Stomach (tissue), 9 donors: ENCODE results near the gene GFER. TPM values are rescaled to one million over a fixed set of nuclear protein-coding genes. Genes with fewer than 3 reads are reported as not detected.

Source experiments
- DNase-seq, 2 donors: peaks; one replicate each; pipeline versions ENCODE4 v3.0.0 to v3.0.0-alpha.2; 2013 to 2019
- H3K27ac ChIP-seq, 5 donors: fragments of 200-600 bp in 4 of 5; sonication (generic) in 4 of 5; one replicate each; pipeline ENCODE4 v1.5.1; 2013 to 2019; ENCODE audit warnings: mild to moderate bottlenecking in 1 of 5, moderate library complexity in 1 of 5
- H3K27me3 ChIP-seq, 3 donors: fragments of 200-600 bp; sonication (generic); one replicate each; pipeline ENCODE4 v1.5.1; 2017 to 2019; ENCODE audit warnings: mixed run types in 1 of 3
- H3K36me3 ChIP-seq, 4 donors: fragments of 200-600 bp; sonication (generic); 1 replicate in 3 of 4; 2 replicates in 1 of 4; pipeline ENCODE4 v1.5.1; 2016 to 2019
- H3K4me1 ChIP-seq, 4 donors: fragments of 200-600 bp; sonication (generic); one replicate each; pipeline ENCODE4 v1.5.1; 2016 to 2019
- H3K4me3 ChIP-seq, 4 donors: fragments of 200-600 bp; sonication (generic) in 3 of 4; one replicate each; pipeline ENCODE4 v1.5.1; 2016 to 2019; ENCODE audit warnings: mild to moderate bottlenecking in 1 of 4
- H3K9me3 ChIP-seq, 4 donors: fragments of 200-600 bp; sonication (generic); one replicate each; pipeline ENCODE4 v1.5.1; 2016 to 2019
- EP300 ChIP-seq: sonication (generic); formaldehyde crosslinking; IDR thresholded peaks from one replicate; pipeline ENCODE4 v1.6.1; 2017; ENCODE audit warnings: antibody characterized with exemption
- POLR2A ChIP-seq, 4 donors: fragments of 450-650 bp; IDR thresholded peaks; one replicate each; pipeline ENCODE4 v1.6.1; 2016; ENCODE audit warnings: antibody characterized with exemption in 4 of 4, control low read depth in 2 of 4, mild to moderate bottlenecking in 1 of 4, moderate library complexity in 1 of 4
- POLR2AphosphoS5 ChIP-seq, 3 donors: sonication (generic); formaldehyde crosslinking; IDR thresholded peaks; one replicate each; pipeline ENCODE4 v1.6.1; 2016; ENCODE audit warnings: antibody characterized with exemption in 3 of 3
- WGBS, 5 donors: extraction: QIAGEN DNeasy Blood & Tissue Kit in 3 of 5; methylation state at CpG; one replicate each; pipeline versions ENCODE4 v1.1.5 to v1.1.7; 2013 to 2018; 5-methylcytosine and 5-hydroxymethylcytosine counted together
- intact Hi-C: fragments of 100-400 bp; cut with DNase I; formaldehyde crosslinking; loops from one replicate; pipeline ENCODE4 v1.15.1; 2023; ENCODE audit warnings: low total_unique reads
- polyA plus RNA-seq, 3 donors: library from polyadenylated mRNA; stranded (reverse); fragments of 200-250 nt; gene quantifications; one replicate each; pipeline ENCODE4 v1.2.3, GENCODE V29; 2013
- total RNA-seq, 5 donors: library from RNA; depleted of rRNA; stranded (reverse); fragments of >200 nt; gene quantifications; one replicate each; pipeline versions ENCODE4 v1.1.0 to v1.2.3, GENCODE V29; 2014 to 2016
- TF ChIP-seq, protein P1 (sequence below), 7 experiments: fragments of 450-650 bp in 4 of 7; fragments of 200-600 bp in 3 of 7; sonication (generic) in 3 of 7; IDR thresholded peaks; one replicate each; pipeline ENCODE4 v1.5.1; 2016 to 2019; ENCODE audit warnings: antibody characterized with exemption in 7 of 7, control low read depth in 2 of 7, mild to moderate bottlenecking in 1 of 7
- donor health status: healthy with polysubstance abuse.
- donor health status: Bipolar disorder and iron deficiency.
- donor health status: healthy.

Gene GFER
- total and polyA plus RNA-seq, 8 donors, result 3.1 to 313 (median 33.6) TPM

DNA sequence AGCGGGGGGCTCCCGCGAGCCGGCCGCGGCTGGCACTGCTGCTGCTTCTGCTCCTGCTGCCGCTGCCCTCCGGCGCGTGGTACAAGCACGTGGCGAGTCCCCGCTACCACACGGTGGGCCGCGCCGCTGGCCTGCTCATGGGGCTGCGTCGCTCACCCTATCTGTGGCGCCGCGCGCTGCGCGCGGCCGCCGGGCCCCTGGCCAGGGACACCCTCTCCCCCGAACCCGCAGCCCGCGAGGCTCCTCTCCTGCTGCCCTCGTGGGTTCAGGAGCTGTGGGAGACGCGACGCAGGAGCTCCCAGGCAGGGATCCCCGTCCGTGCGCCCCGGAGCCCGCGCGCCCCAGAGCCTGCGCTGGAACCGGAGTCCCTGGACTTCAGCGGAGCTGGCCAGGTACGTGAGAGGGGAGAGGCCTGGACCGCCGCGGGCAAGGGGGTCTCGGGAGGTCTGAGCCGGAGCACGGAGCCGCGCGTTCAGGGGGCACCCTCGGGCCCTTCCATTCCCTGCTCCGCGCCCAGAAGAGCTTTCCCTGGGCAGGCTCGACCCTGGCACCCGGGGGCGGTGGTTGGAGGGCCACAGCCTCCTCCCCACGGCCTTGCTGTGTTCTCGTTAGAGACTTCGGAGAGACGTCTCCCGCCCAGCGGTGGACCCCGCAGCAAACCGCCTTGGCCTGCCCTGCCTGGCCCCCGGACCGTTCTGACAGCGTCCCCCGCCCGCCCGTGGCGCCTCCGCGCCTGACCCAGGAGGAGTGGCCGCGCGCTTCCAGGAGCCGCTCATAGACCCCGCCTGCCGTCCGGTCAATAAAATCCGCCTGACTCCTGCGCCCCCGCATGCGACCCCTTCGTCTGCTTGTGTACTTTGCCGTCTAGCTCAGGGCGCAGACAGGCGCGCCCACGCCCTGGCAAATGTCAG lies 36.2 kb downstream of the GFER start:
- TF ChIP-seq POLR2AphosphoS5 (IDR thresholded peaks at IDR 0.05), result no peak
- TF ChIP-seq EP300, result no peak
- no peak for TF ChIP-seq POLR2A (IDR thresholded peaks at IDR 0.05)
- TF ChIP-seq, protein P1, sequence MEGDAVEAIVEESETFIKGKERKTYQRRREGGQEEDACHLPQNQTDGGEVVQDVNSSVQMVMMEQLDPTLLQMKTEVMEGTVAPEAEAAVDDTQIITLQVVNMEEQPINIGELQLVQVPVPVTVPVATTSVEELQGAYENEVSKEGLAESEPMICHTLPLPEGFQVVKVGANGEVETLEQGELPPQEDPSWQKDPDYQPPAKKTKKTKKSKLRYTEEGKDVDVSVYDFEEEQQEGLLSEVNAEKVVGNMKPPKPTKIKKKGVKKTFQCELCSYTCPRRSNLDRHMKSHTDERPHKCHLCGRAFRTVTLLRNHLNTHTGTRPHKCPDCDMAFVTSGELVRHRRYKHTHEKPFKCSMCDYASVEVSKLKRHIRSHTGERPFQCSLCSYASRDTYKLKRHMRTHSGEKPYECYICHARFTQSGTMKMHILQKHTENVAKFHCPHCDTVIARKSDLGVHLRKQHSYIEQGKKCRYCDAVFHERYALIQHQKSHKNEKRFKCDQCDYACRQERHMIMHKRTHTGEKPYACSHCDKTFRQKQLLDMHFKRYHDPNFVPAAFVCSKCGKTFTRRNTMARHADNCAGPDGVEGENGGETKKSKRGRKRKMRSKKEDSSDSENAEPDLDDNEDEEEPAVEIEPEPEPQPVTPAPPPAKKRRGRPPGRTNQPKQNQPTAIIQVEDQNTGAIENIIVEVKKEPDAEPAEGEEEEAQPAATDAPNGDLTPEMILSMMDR (IDR thresholded peaks at IDR 0.05), result no peak
- peak in 1 of 2 donors; percentile 69 for DNase-seq
- Histone ChIP-seq H3K27ac (no peak overlapping the region), H3K9me3 (no peaks in the 10 kb centered on the region), H3K36me3 (no peaks in the 10 kb centered on the region), H3K4me1 (peaks cover 25 to 43% (median 39%) of the 10 kb centered on the region in 4 donors), H3K27me3 (peaks cover 20 to 54% (median 31%) of the 10 kb centered on the region in 3 donors), H3K4me3 (peak overlapping the region in 2 of 4 donors; percentile 22 to 37)
- intact Hi-C loops, result loop anchor here (5.0 to 10.0 kb wide), 2 partner anchors 65 to 132 kb away; no protein-coding TSS in a partner anchor
- WGBS, 5 donors, result 0 to 2% (median 1%) methylated on average over 9 to 96 of the region's 96 CpGs

DNA sequence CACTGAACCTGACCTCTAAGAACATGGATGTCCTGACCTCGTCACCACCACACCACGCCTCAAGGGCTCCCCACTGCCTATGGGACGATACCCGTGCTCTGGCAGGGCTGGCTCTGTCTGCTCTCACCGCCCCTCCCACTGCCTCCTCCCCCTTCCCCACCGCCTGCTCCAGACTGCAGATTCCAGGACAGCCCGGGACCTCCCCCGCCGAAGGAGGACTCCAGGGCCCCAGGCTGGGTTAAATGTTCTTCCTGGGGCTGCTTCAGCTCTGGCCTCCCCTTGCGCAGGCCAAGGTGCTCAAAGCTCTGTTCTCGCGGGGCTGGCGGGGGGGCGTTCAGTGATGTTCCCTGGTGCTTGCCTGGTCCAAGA lies 38.7 kb downstream of the GFER start:
- TF ChIP-seq EP300, result no peak
- TF ChIP-seq POLR2AphosphoS5 (IDR thresholded peaks at IDR 0.05), result no peak
- TF ChIP-seq, protein P1 (IDR thresholded peaks at IDR 0.05), result no peak
- TF ChIP-seq POLR2A (IDR thresholded peaks at IDR 0.05), result no peak
- intact Hi-C loops, result loop anchor here (5.0 to 10.0 kb wide), 2 partner anchors 62 to 130 kb away; no protein-coding TSS in a partner anchor
- Histone ChIP-seq H3K27me3 (peaks cover 20 to 59% (median 31%) of the 10 kb centered on the region in 3 donors), H3K4me3 (peak overlapping the region; percentile 24 to 39 (median 35)), H3K27ac (peak overlapping the region in 2 of 5 donors; percentile 6 to 81), H3K9me3 (no peaks in the 10 kb centered on the region), H3K36me3 (no peaks in the 10 kb centered on the region), H3K4me1 (peaks cover 39 to 59% (median 55%) of the 10 kb centered on the region in 4 donors)
- DNase-seq, result peak in 1 of 2 donors; percentile 79
- WGBS, 5 donors, result 0 to 10% (median 3%) methylated on average over 2 to 14 of the region's 14 CpGs

DNA sequence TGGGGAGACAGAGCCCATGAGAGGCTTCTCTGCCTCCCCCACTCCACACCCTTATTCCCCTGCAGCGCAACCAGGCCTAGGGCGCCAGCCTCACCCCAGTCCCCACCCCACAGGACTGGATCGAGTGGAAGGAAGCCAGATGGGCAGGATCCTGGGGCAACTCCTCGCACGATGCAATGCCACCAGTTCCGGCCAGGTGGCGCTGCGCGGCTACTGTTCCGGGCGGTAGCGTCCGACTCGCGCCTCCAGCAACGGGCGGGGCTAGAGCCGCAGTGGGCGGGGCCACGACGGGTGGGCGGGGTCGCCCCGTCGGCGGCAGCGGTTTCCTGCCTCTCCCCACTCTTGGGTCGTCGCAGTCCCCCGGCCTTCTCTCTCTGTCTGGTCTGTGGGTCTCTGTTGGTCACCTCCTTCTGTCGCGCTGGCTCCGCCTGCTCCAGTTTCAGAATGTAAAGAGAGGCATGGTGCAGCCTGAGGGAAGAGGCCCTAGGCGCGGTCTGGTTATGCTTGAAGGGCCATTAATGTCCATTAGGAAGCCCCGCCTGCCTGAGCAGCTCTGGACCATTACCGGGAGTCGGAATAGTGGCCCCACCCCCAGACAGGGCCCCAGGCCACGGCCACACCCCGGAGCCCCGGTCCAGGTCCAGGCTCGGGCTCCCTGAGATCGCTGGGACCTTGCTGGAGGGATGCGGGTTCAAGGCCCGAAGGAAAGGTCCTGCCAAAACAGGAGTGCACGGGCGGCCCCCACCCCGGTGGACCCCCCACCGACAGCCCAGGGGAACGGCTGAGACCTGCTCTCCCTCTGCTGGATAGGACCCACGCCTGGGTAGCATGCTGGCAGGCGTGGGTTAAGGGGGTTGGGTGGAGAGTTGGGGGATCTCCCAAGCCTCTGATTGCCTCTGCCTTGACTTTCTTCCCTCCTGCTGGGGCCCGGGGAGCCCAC lies 39.4 kb downstream of the GFER start:
- DNase-seq, result peak; percentile 96 to 97
- peaks cover 46 to 65% (median 62%) of the 10 kb centered on the region in 4 donors for H3K4me1 ChIP-seq
- peaks cover 20 to 52% (median 31%) of the 10 kb centered on the region in 3 donors for H3K27me3 ChIP-seq
- no peaks in the 10 kb centered on the region for H3K9me3 ChIP-seq
- peak overlapping the region; percentile 24 to 39 (median 35) for H3K4me3 ChIP-seq
- no peaks in the 10 kb centered on the region for H3K36me3 ChIP-seq
- H3K27ac ChIP-seq, result peak overlapping the region; percentile 66 to 81 (median 74)
- WGBS, 5 donors, result 9 to 27% (median 14%) methylated on average over 8 to 53 of the region's 53 CpGs
- intact Hi-C loops, result loop anchor here (5.0 to 10.0 kb wide), 2 partner anchors 61 to 129 kb away; no protein-coding TSS in a partner anchor
- TF ChIP-seq POLR2A (IDR thresholded peaks at IDR 0.05) (no peak), POLR2AphosphoS5 (IDR thresholded peaks at IDR 0.05) (peak; percentile 40 to 93 (median 47))
- TF ChIP-seq, protein P1 (IDR thresholded peaks at IDR 0.05), result peak in 6 of 7 experiments; percentile 87 to 99 (median 99)
